Activated T-cell treated with anti-CD3 and anti-CD28 coated beads, Interleukin-2, amount 50 U/mL, for 48 hours (primary cell): ENCODE results near the gene PPP4R4.

ENCODE experiments used
- DNase-seq, 2 experiments: peaks; one replicate each; pipeline ENCODE4 v3.0.0-alpha.2; 2020

PPP4R4 gene

GRCh38 chr14:94173885-94174603 is at the start of gene PPP4R4:
TSS of gene PPP4R4 (plus strand) at chr14:94174322. CDS start at chr14:94174466, 144 bp downstream.
- DNase-seq = peak; percentile 90

GRCh38 chr14:94124582-94125377 is 49.3 kb upstream of the PPP4R4 start:
- peak; percentile 4 to 9 for DNase-seq

- peak; percentile 10 to 13 for DNase-seq
These were observed 48.3 kb upstream of the PPP4R4 start for GRCh38 chr14:94125659-94126418.

- DNase-seq = peak in 1 of 2 experiments; percentile 11
These were observed 47.8 kb upstream of the PPP4R4 start for GRCh38 chr14:94126419-94126677.

- DNase-seq = no peak
These were observed 47.3 kb upstream of the PPP4R4 start for GRCh38 chr14:94126800-94127199.

GRCh38 chr14:94127330-94127729 is 46.8 kb upstream of the PPP4R4 start:
- DNase-seq = peak; percentile 7

GRCh38 chr14:94128216-94128839 is 45.8 kb upstream of the PPP4R4 start:
- peak; percentile 4 to 10 for DNase-seq

- DNase-seq = peak; percentile 75 to 78
These were observed 44.9 kb upstream of the PPP4R4 start, which contains the start of gene IFI27L2 for GRCh38 chr14:94129111-94129757. TSS of gene IFI27L2 (minus strand) at chr14:94129604. CDS start at chr14:94129564, 40 bp downstream.

- DNase-seq = peak; percentile 41 to 42
These were observed 44.2 kb upstream of the PPP4R4 start for GRCh38 chr14:94129758-94130414.

GRCh38 chr14:94132285-94132887 is 41.7 kb upstream of the PPP4R4 start:
- peak; percentile 64 for DNase-seq

GRCh38 chr14:94135476-94135875 is 38.6 kb upstream of the PPP4R4 start:
- DNase-seq = peak in 1 of 2 experiments; percentile 7

GRCh38 chr14:94136575-94137331 is 37.4 kb upstream of the PPP4R4 start:
- DNase-seq = peak; percentile 91 to 92

- peak in 1 of 2 experiments; percentile 7 for DNase-seq
These were observed 35.9 kb upstream of the PPP4R4 start for GRCh38 chr14:94138251-94138650.

GRCh38 chr14:94139006-94139405 is 35.1 kb upstream of the PPP4R4 start:
- DNase-seq = peak in 1 of 2 experiments; percentile 1

- DNase-seq = peak in 1 of 2 experiments; percentile 9
These were observed 34.7 kb upstream of the PPP4R4 start for GRCh38 chr14:94139421-94139820.

GRCh38 chr14:94142247-94142646 is 31.9 kb upstream of the PPP4R4 start:
- DNase-seq = peak in 1 of 2 experiments; percentile 4

- DNase-seq = no peak
These were observed 31.3 kb upstream of the PPP4R4 start for GRCh38 chr14:94142836-94143235.

- peak in 1 of 2 experiments; percentile 22 for DNase-seq
These were observed 30.9 kb upstream of the PPP4R4 start for GRCh38 chr14:94143239-94143638.

- DNase-seq = peak in 1 of 2 experiments; percentile 8
These were observed 30.4 kb upstream of the PPP4R4 start for GRCh38 chr14:94143711-94144110.

GRCh38 chr14:94144765-94145164 is 29.4 kb upstream of the PPP4R4 start:
- peak in 1 of 2 experiments; percentile 17 for DNase-seq
